Loucy (cell line): ENCODE measurements around the gene HABP2.

ENCODE experiments used
- H2AFZ ChIP-seq: fragments of 200-600 bp; sonication (generic); 2 replicates; pipeline ENCODE4 v1.6.0; 2016; ENCODE audit warnings: antibody characterized with exemption, mild to moderate bottlenecking, low read length, moderate library complexity
- H3F3A ChIP-seq: fragments of 200-600 bp; 2 replicates; pipeline ENCODE4 v1.6.0; 2016; ENCODE audit warnings: antibody characterized with exemption, low read depth, mild to moderate bottlenecking
- H3K27me3 ChIP-seq: fragments of 200-600 bp; sonication (generic); 2 replicates; pipeline ENCODE4 v1.6.1; 2014; ENCODE audit warnings: low read length, mild to moderate bottlenecking; ENCODE audit not compliant: insufficient read depth, poor library complexity, severe bottlenecking
- H3K36me3 ChIP-seq: fragments of 200-600 bp; sonication (generic); 2 replicates; pipeline ENCODE4 v1.6.1; 2016; ENCODE audit warnings: low read length; ENCODE audit not compliant: insufficient read depth
- H3K4me1 ChIP-seq: fragments of 200-600 bp; sonication (generic); 2 replicates; pipeline ENCODE4 v1.5.1; 2014; ENCODE audit warnings: low read length, mild to moderate bottlenecking; ENCODE audit not compliant: insufficient read depth, poor library complexity, severe bottlenecking
- H3K4me2 ChIP-seq: fragments of 200-600 bp; sonication (generic); 2 replicates; pipeline ENCODE4 v1.6.0; 2014; ENCODE audit warnings: antibody characterized with exemption, low read length, low read depth, mild to moderate bottlenecking; ENCODE audit not compliant: poor library complexity, severe bottlenecking
- H3K4me3 ChIP-seq: fragments of 200-600 bp; sonication (generic); 2 replicates; pipeline ENCODE4 v1.5.1; 2014; ENCODE audit warnings: low read length, mild to moderate bottlenecking, mixed read lengths; ENCODE audit not compliant: poor library complexity, severe bottlenecking
- H3K79me2 ChIP-seq: fragments of 200-600 bp; sonication (generic); 2 replicates; pipeline ENCODE4 v1.6.1; 2014; ENCODE audit warnings: low read length; ENCODE audit not compliant: insufficient read depth
- H3K9ac ChIP-seq: fragments of 200-600 bp; sonication (generic); 2 replicates; pipeline ENCODE4 v1.6.0; 2014; ENCODE audit warnings: mild to moderate bottlenecking, low read depth, low read length, moderate library complexity; ENCODE audit not compliant: poor library complexity, severe bottlenecking
- H3K9me2 ChIP-seq: fragments of 200-600 bp; sonication (generic); replicated peaks from 2 replicates; pipeline ENCODE4 v1.6.1; 2016; ENCODE audit warnings: low read depth, low read length, mixed read lengths
- H3K9me3 ChIP-seq: fragments of 200-600 bp; sonication (generic); 2 replicates; pipeline ENCODE4 v1.6.1; 2014; ENCODE audit warnings: mild to moderate bottlenecking, antibody characterized with exemption, low read length, low read depth; ENCODE audit not compliant: insufficient read depth
- H4K20me1 ChIP-seq: fragments of 200-600 bp; sonication (generic); 2 replicates; pipeline ENCODE4 v1.6.0; 2014; ENCODE audit warnings: antibody characterized with exemption, low read length, mild to moderate bottlenecking; ENCODE audit not compliant: insufficient read depth, poor library complexity, severe bottlenecking
- EZH2phosphoT487 ChIP-seq: fragments of 200-600 bp; IDR thresholded peaks from 2 replicates; pipeline ENCODE4 v1.6.1; 2018; ENCODE audit warnings: antibody characterized with exemption, mild to moderate bottlenecking, moderate library complexity, borderline replicate concordance
- TF ChIP-seq, protein P1 (sequence below): fragments of 200-600 bp; sonication (generic); conservative IDR thresholded peaks from 2 replicates; pipeline ENCODE4 v1.5.1; 2014; ENCODE audit warnings: mild to moderate bottlenecking, antibody characterized with exemption, low read length

The HABP2 gene

DNA sequence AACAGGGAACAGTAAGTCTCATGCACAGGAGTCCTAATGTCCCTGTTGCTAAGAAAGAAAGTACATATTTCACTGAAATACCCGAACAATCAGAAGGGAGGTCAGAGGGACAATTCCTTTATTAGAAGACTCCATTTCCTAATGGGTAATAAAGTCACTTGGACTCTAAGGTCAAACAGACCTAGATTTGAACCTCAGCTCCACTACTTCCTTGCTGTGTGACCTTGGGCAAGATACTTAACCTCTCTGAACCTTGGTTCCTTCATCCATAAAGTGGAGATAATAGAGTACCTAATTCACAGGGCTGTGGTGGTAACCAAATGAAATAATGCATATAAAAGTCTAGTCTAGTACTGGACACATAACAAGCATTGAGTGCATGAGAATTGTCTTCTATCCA lies 29.2 kb upstream of the HABP2 start:
- Histone ChIP-seq H3F3A (no peaks in the 10 kb centered on the region), H3K79me2 (no peaks in the 10 kb centered on the region), H2AFZ (no peak overlapping the region), H3K9ac (no peak overlapping the region), H3K4me2 (no peak overlapping the region), H3K9me3 (no peaks in the 10 kb centered on the region), H3K36me3 (no peaks in the 10 kb centered on the region), H3K9me2 (no peaks in the 10 kb centered on the region), H3K27me3 (no peaks in the 10 kb centered on the region), H3K4me1 (no peaks in the 10 kb centered on the region), H4K20me1 (no peaks in the 10 kb centered on the region), H3K4me3 (no peak overlapping the region)
- TF ChIP-seq, protein P1, sequence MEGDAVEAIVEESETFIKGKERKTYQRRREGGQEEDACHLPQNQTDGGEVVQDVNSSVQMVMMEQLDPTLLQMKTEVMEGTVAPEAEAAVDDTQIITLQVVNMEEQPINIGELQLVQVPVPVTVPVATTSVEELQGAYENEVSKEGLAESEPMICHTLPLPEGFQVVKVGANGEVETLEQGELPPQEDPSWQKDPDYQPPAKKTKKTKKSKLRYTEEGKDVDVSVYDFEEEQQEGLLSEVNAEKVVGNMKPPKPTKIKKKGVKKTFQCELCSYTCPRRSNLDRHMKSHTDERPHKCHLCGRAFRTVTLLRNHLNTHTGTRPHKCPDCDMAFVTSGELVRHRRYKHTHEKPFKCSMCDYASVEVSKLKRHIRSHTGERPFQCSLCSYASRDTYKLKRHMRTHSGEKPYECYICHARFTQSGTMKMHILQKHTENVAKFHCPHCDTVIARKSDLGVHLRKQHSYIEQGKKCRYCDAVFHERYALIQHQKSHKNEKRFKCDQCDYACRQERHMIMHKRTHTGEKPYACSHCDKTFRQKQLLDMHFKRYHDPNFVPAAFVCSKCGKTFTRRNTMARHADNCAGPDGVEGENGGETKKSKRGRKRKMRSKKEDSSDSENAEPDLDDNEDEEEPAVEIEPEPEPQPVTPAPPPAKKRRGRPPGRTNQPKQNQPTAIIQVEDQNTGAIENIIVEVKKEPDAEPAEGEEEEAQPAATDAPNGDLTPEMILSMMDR: no peak
- no peak for TF ChIP-seq EZH2phosphoT487

DNA sequence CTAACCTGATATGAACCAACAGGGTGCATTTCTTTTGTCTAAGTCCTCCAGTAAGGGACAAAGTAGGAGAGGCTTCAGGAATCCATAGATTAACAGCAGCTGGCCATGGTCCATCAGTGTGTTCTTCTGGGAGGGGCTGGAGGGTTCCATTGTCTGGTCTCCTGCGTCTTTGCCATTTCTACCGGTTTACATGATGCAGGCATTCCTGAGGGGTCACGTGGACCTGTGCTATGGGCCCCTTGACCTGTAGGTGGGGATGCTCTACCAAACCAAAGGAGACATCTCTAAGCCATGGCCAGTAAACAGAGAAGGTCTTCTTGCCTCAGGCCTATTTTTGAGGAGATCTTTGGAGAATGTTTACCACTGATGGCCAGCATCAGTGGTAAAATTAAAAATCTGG lies 28.7 kb upstream of the HABP2 start:
- Histone ChIP-seq H3K79me2 (no peaks in the 10 kb centered on the region), H2AFZ (no peak overlapping the region), H3K9me3 (no peaks in the 10 kb centered on the region), H3K4me2 (no peak overlapping the region), H3K9ac (no peak overlapping the region), H4K20me1 (no peaks in the 10 kb centered on the region), H3K9me2 (no peaks in the 10 kb centered on the region), H3K4me1 (no peaks in the 10 kb centered on the region), H3K36me3 (no peaks in the 10 kb centered on the region), H3F3A (no peaks in the 10 kb centered on the region), H3K27me3 (no peaks in the 10 kb centered on the region), H3K4me3 (no peak overlapping the region)
- no peak for TF ChIP-seq EZH2phosphoT487
- TF ChIP-seq, protein P1: peak; percentile 52

DNA sequence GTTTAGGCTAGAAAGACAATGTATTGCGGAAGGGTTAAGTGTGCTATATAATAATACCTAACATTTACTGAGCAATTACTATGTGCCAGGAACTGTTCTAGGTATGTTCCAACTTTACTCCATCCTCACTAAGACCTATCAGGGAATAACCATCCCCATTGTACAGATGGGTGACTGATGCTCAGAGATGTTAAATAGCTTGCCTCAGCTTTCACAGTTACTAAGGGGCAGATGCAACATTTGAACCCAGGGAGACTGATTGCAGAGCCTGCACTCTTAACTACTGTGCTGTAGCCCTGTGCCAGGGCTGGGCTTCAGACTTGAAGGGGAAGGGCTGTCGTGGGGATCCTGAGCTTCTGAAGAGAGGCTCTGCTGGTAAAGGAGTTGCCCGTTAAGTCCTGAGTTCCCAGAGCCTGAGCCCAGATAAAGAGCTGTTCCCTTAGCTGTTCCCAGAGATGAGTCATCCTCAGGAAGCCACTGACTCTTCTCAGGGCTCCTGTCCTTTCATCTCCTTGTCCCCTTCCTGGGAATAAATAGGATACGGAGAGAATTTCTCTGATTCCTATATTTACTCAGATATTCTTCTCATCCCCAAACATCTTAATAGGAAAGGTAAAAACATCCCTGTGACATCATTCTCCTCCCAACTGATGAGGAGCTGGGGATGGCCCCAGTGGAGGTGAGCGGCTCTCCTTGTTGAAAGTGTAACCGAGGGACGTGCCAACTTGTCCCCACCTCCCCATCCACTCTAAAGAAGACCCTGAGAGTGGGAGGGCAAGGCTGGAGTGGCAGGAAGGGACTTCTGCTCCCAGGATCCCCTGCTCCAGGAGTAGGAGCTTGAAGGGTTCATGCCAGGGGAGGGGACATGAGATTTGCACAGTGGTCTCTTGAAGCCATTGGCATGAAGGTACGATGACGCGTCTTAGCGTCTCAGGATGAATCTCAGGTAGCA lies 28.0 kb upstream of the HABP2 start:
- Histone ChIP-seq H3K9ac (no peak overlapping the region), H3F3A (no peaks in the 10 kb centered on the region), H4K20me1 (no peaks in the 10 kb centered on the region), H2AFZ (no peak overlapping the region), H3K4me2 (no peak overlapping the region), H3K4me3 (no peak overlapping the region), H3K79me2 (no peaks in the 10 kb centered on the region), H3K9me2 (no peaks in the 10 kb centered on the region), H3K36me3 (no peaks in the 10 kb centered on the region), H3K27me3 (no peaks in the 10 kb centered on the region), H3K4me1 (no peaks in the 10 kb centered on the region), H3K9me3 (no peaks in the 10 kb centered on the region)
- no peak for TF ChIP-seq EZH2phosphoT487
